ENCODE results near the gene TSPAN32.

- TF ChIP-seq CTCF (optimal IDR thresholded peaks at IDR 0.05 in 1 of 3, IDR thresholded peaks at IDR 0.05 in 1 of 3, conservative IDR thresholded peaks at IDR 0.05 in 1 of 3; ENCODE audit: extremely low read depth in 1 of 3, insufficient read depth in 2 of 3, low read length in 3 of 3), result no peak
- TF ChIP-seq EZH2 (IDR thresholded peaks at IDR 0.05; ENCODE audit: low read length), result no peak
Observed at GRCh38 chr11:2270322-2271076, 31.3 kb upstream of the TSPAN32 start, which contains the start of gene ASCL2.

Data from keratinocyte (primary cell).